ENCODE data around the gene AATK. TPM values are rescaled to one million over a fixed set of nuclear protein-coding genes. Genes with fewer than 3 reads are reported as not detected.

AATK gene
- total and polyA plus RNA-seq, 4 donors: 9.6 to 54.6 (median 23.7) TPM

GRCh38 chr17:81192386-81193050 is 26.5 kb upstream of the AATK start:
- peaks cover 0 to 15% (median 0%) of the 10 kb centered on the region in 4 donors for H3K36me3 ChIP-seq (ENCODE audit: control insufficient read depth in 4 of 4, insufficient read depth in 4 of 4, low read length in 4 of 4)
- no peak for TF ChIP-seq CTCF (IDR thresholded peaks at IDR 0.05; ENCODE audit: control extremely low read depth, extremely low read depth)
- DNase-seq (no peak), ATAC-seq (ENCODE audit: insufficient read depth, low FRiP score) (no peak)
- H3K4me1 ChIP-seq (ENCODE audit: control insufficient read depth in 5 of 5, insufficient read depth in 5 of 5, low read length in 5 of 5): peaks cover 0 to 13% (median 0%) of the 10 kb centered on the region in 5 donors
- no peaks in the 10 kb centered on the region for H3K9me3 ChIP-seq (ENCODE audit: control insufficient read depth in 4 of 4, insufficient read depth in 3 of 4, low read length in 3 of 4)
- no peaks in the 10 kb centered on the region for H3K27me3 ChIP-seq (ENCODE audit: control insufficient read depth in 3 of 3, insufficient read depth in 3 of 3, low read length in 2 of 3)
- H3K4me3 ChIP-seq: no peak overlapping the region
- no peak overlapping the region for H3K27ac ChIP-seq (ENCODE audit: low read depth in 1 of 2, low read length in 1 of 2)
- no peak overlapping the region for H3K9ac ChIP-seq (ENCODE audit: insufficient read depth in 1 of 2, low read length in 2 of 2)
- 92% methylated on average over 27 to 34 of the region's 34 CpGs for WGBS, 2 donors

GRCh38 chr17:81191646-81192045 is 25.6 kb upstream of the AATK start:
- Histone ChIP-seq H3K9ac (ENCODE audit: insufficient read depth in 1 of 2, low read length in 2 of 2) (no peak overlapping the region), H3K27me3 (ENCODE audit: control insufficient read depth in 3 of 3, insufficient read depth in 3 of 3, low read length in 2 of 3) (no peaks in the 10 kb centered on the region), H3K27ac (ENCODE audit: low read depth in 1 of 2, low read length in 1 of 2) (no peak overlapping the region), H3K4me1 (ENCODE audit: control insufficient read depth in 5 of 5, insufficient read depth in 5 of 5, low read length in 5 of 5) (peaks cover 0 to 13% (median 0%) of the 10 kb centered on the region in 5 donors), H3K36me3 (ENCODE audit: control insufficient read depth in 4 of 4, insufficient read depth in 4 of 4, low read length in 4 of 4) (peaks cover 0 to 15% (median 0%) of the 10 kb centered on the region in 4 donors), H3K4me3 (no peak overlapping the region), H3K9me3 (ENCODE audit: control insufficient read depth in 4 of 4, insufficient read depth in 3 of 4, low read length in 3 of 4) (no peaks in the 10 kb centered on the region)
- no peak for DNase-seq
- 92 to 96% methylated on average over 14 of the region's 14 CpGs for WGBS, 2 donors
- no peak for ATAC-seq (ENCODE audit: insufficient read depth, low FRiP score)
- TF ChIP-seq CTCF (IDR thresholded peaks at IDR 0.05; ENCODE audit: control extremely low read depth, extremely low read depth): no peak

- peaks cover 0 to 15% (median 0%) of the 10 kb centered on the region in 4 donors for H3K36me3 ChIP-seq (ENCODE audit: control insufficient read depth in 4 of 4, insufficient read depth in 4 of 4, low read length in 4 of 4)
- TF ChIP-seq CTCF (IDR thresholded peaks at IDR 0.05; ENCODE audit: control extremely low read depth, extremely low read depth): no peak
- no peak overlapping the region for H3K27ac ChIP-seq (ENCODE audit: low read depth in 1 of 2, low read length in 1 of 2)
- DNase-seq (no peak), ATAC-seq (ENCODE audit: insufficient read depth, low FRiP score) (no peak)
- H3K9ac ChIP-seq (ENCODE audit: insufficient read depth in 1 of 2, low read length in 2 of 2): no peak overlapping the region
- H3K27me3 ChIP-seq (ENCODE audit: control insufficient read depth in 3 of 3, insufficient read depth in 3 of 3, low read length in 2 of 3): no peaks in the 10 kb centered on the region
- H3K4me3 ChIP-seq: no peak overlapping the region
- WGBS, 2 donors: 91 to 92% methylated on average over 20 of the region's 20 CpGs
- no peaks in the 10 kb centered on the region for H3K9me3 ChIP-seq (ENCODE audit: control insufficient read depth in 4 of 4, insufficient read depth in 3 of 4, low read length in 3 of 4)
- H3K4me1 ChIP-seq (ENCODE audit: control insufficient read depth in 5 of 5, insufficient read depth in 5 of 5, low read length in 5 of 5): peaks cover 0 to 11% (median 0%) of the 10 kb centered on the region in 5 donors
Measured at GRCh38 chr17:81191116-81191515, 25.1 kb upstream of the AATK start.
